Stomach (tissue), 9 donors: ENCODE measurements around the gene SLC22A2. TPM values are rescaled to one million over a fixed set of nuclear protein-coding genes. Genes with fewer than 3 reads are reported as not detected.

Source experiments
- DNase-seq, 2 donors: peaks; one replicate each; pipeline versions ENCODE4 v3.0.0 to v3.0.0-alpha.2; 2013 to 2019
- H3K27ac ChIP-seq, 5 donors: fragments of 200-600 bp in 4 of 5; sonication (generic) in 4 of 5; one replicate each; pipeline ENCODE4 v1.5.1; 2013 to 2019; ENCODE audit warnings: mild to moderate bottlenecking in 1 of 5, moderate library complexity in 1 of 5
- H3K27me3 ChIP-seq, 3 donors: fragments of 200-600 bp; sonication (generic); one replicate each; pipeline ENCODE4 v1.5.1; 2017 to 2019; ENCODE audit warnings: mixed run types in 1 of 3
- H3K36me3 ChIP-seq, 4 donors: fragments of 200-600 bp; sonication (generic); 1 replicate in 3 of 4; 2 replicates in 1 of 4; pipeline ENCODE4 v1.5.1; 2016 to 2019
- H3K4me1 ChIP-seq, 4 donors: fragments of 200-600 bp; sonication (generic); one replicate each; pipeline ENCODE4 v1.5.1; 2016 to 2019
- H3K4me3 ChIP-seq, 4 donors: fragments of 200-600 bp; sonication (generic) in 3 of 4; one replicate each; pipeline ENCODE4 v1.5.1; 2016 to 2019; ENCODE audit warnings: mild to moderate bottlenecking in 1 of 4
- H3K9me3 ChIP-seq, 4 donors: fragments of 200-600 bp; sonication (generic); one replicate each; pipeline ENCODE4 v1.5.1; 2016 to 2019
- CTCF ChIP-seq, 7 experiments: fragments of 450-650 bp in 4 of 7; fragments of 200-600 bp in 3 of 7; sonication (generic) in 3 of 7; IDR thresholded peaks; one replicate each; pipeline ENCODE4 v1.5.1; 2016 to 2019; ENCODE audit warnings: antibody characterized with exemption in 7 of 7, control low read depth in 2 of 7, mild to moderate bottlenecking in 1 of 7
- EP300 ChIP-seq: sonication (generic); formaldehyde crosslinking; IDR thresholded peaks from one replicate; pipeline ENCODE4 v1.6.1; 2017; ENCODE audit warnings: antibody characterized with exemption
- POLR2A ChIP-seq, 4 donors: fragments of 450-650 bp; IDR thresholded peaks; one replicate each; pipeline ENCODE4 v1.6.1; 2016; ENCODE audit warnings: antibody characterized with exemption in 4 of 4, control low read depth in 2 of 4, mild to moderate bottlenecking in 1 of 4, moderate library complexity in 1 of 4
- POLR2AphosphoS5 ChIP-seq, 3 donors: sonication (generic); formaldehyde crosslinking; IDR thresholded peaks; one replicate each; pipeline ENCODE4 v1.6.1; 2016; ENCODE audit warnings: antibody characterized with exemption in 3 of 3
- WGBS, 5 donors: extraction: QIAGEN DNeasy Blood & Tissue Kit in 3 of 5; methylation state at CpG; one replicate each; pipeline versions ENCODE4 v1.1.5 to v1.1.7; 2013 to 2018; 5-methylcytosine and 5-hydroxymethylcytosine counted together
- intact Hi-C: fragments of 100-400 bp; cut with DNase I; formaldehyde crosslinking; loops from one replicate; pipeline ENCODE4 v1.15.1; 2023; ENCODE audit warnings: low total_unique reads
- polyA plus RNA-seq, 3 donors: library from polyadenylated mRNA; stranded (reverse); fragments of 200-250 nt; gene quantifications; one replicate each; pipeline ENCODE4 v1.2.3, GENCODE V29; 2013
- total RNA-seq, 5 donors: library from RNA; depleted of rRNA; stranded (reverse); fragments of >200 nt; gene quantifications; one replicate each; pipeline versions ENCODE4 v1.1.0 to v1.2.3, GENCODE V29; 2014 to 2016
- donor health status: healthy with polysubstance abuse.
- donor health status: Bipolar disorder and iron deficiency.
- donor health status: healthy.

Gene SLC22A2
- total and polyA plus RNA-seq, 8 donors: not detected

GRCh38 chr6:160278786-160279310, 20.2 kb upstream of the SLC22A2 start:
- whole genome bisulfite sequencing, 5 donors: 69 to 79% (median 75%) methylated on average over 11 to 12 of the region's 12 CpGs
- no peak for DNase-seq

GRCh38 chr6:160278311-160278710, 19.7 kb upstream of the SLC22A2 start:
- no peak overlapping the region for H3K4me3 ChIP-seq
- TF ChIP-seq POLR2A (IDR thresholded peaks at IDR 0.05) (no peak), EP300 (no peak), POLR2AphosphoS5 (IDR thresholded peaks at IDR 0.05) (no peak), CTCF (IDR thresholded peaks at IDR 0.05) (no peak)
- intact Hi-C loops: no loop called here
- H3K27me3 ChIP-seq: no peaks in the 10 kb centered on the region
- H3K9me3 ChIP-seq: peaks cover 0 to 6% (median 0%) of the 10 kb centered on the region in 4 donors
- no peak for DNase-seq
- WGBS, 5 donors: 86 to 97% (median 90%) methylated on average over 5 of the region's 5 CpGs
- no peak overlapping the region for H3K27ac ChIP-seq
- no peaks in the 10 kb centered on the region for H3K4me1 ChIP-seq
- no peaks in the 10 kb centered on the region for H3K36me3 ChIP-seq

More at GRCh38 chr6:160278786-160279310, 20.2 kb upstream of the SLC22A2 start:
- Histone ChIP-seq H3K36me3 (no peaks in the 10 kb centered on the region), H3K27ac (no peak overlapping the region), H3K4me1 (no peaks in the 10 kb centered on the region), H3K9me3 (peaks cover 0 to 6% (median 0%) of the 10 kb centered on the region in 4 donors), H3K4me3 (no peak overlapping the region), H3K27me3 (no peaks in the 10 kb centered on the region)
- TF ChIP-seq EP300: no peak
- TF ChIP-seq CTCF (IDR thresholded peaks at IDR 0.05): no peak
- no peak for TF ChIP-seq POLR2AphosphoS5 (IDR thresholded peaks at IDR 0.05)
- TF ChIP-seq POLR2A (IDR thresholded peaks at IDR 0.05): no peak
- intact Hi-C loops: no loop called here

GRCh38 chr6:160277546-160277945, 18.9 kb upstream of the SLC22A2 start:
- no peaks in the 10 kb centered on the region for H3K36me3 ChIP-seq
- no peak overlapping the region for H3K27ac ChIP-seq
- intact Hi-C loops: no loop called here
- peaks cover 0 to 6% (median 0%) of the 10 kb centered on the region in 4 donors for H3K9me3 ChIP-seq
- DNase-seq: no peak
- H3K27me3 ChIP-seq: no peaks in the 10 kb centered on the region
- no peaks in the 10 kb centered on the region for H3K4me1 ChIP-seq
- no peak overlapping the region for H3K4me3 ChIP-seq
- WGBS, 5 donors: 89 to 94% (median 92%) methylated on average over 15 of the region's 15 CpGs
- no peak for TF ChIP-seq EP300
- TF ChIP-seq CTCF (IDR thresholded peaks at IDR 0.05): no peak
- no peak for TF ChIP-seq POLR2AphosphoS5 (IDR thresholded peaks at IDR 0.05)
- no peak for TF ChIP-seq POLR2A (IDR thresholded peaks at IDR 0.05)

- Histone ChIP-seq H3K27ac (no peak overlapping the region), H3K4me3 (no peak overlapping the region), H3K9me3 (peaks cover 0 to 6% (median 0%) of the 10 kb centered on the region in 4 donors), H3K4me1 (no peaks in the 10 kb centered on the region), H3K27me3 (no peaks in the 10 kb centered on the region), H3K36me3 (no peaks in the 10 kb centered on the region)
- intact Hi-C loops: no loop called here
- TF ChIP-seq POLR2AphosphoS5 (IDR thresholded peaks at IDR 0.05): no peak
- no peak for TF ChIP-seq EP300
- TF ChIP-seq CTCF (IDR thresholded peaks at IDR 0.05): no peak
- no peak for TF ChIP-seq POLR2A (IDR thresholded peaks at IDR 0.05)
- no peak for DNase-seq
- WGBS, 5 donors: 88 to 100% (median 92%) methylated on average over 5 of the region's 5 CpGs
Observed at GRCh38 chr6:160277144-160277543, 18.5 kb upstream of the SLC22A2 start.
